ENCODE data around the gene SDHC. TPM values are rescaled to one million over a fixed set of nuclear protein-coding genes. Genes with fewer than 3 reads are reported as not detected.

Gene SDHC
- polyA plus RNA-seq, 3 donors = 208 to 350 (median 323) TPM

- Histone ChIP-seq H3K9me3 (replicated peaks in 1 of 2; ENCODE audit: control insufficient read depth in 1 of 2, insufficient read depth in 1 of 2, low read length in 2 of 2) (no peaks in the 10 kb centered on the region), H3K27ac (ENCODE audit: low read depth in 1 of 2, low read length in 2 of 2) (no peak overlapping the region), H3K79me2 (ENCODE audit: insufficient read depth, low read length) (no peaks in the 10 kb centered on the region), H3K4me1 (ENCODE audit: control insufficient read depth in 1 of 2, insufficient read depth in 2 of 2, low read length in 2 of 2) (no peaks in the 10 kb centered on the region), H3K27me3 (ENCODE audit: control insufficient read depth in 2 of 2, insufficient read depth in 2 of 2, low read length in 2 of 2) (no peaks in the 10 kb centered on the region), H4K20me1 (ENCODE audit: insufficient read depth, low read length) (no peaks in the 10 kb centered on the region), H2AFZ (ENCODE audit: insufficient read depth, low read depth, low read length, poor library complexity, severe bottlenecking) (no peak overlapping the region), H3K36me3 (replicated peaks in 1 of 2; ENCODE audit: control insufficient read depth in 1 of 2, insufficient read depth in 2 of 2, low read length in 2 of 2) (no peaks in the 10 kb centered on the region), H3K9ac (ENCODE audit: insufficient read depth, low read length, poor library complexity, severe bottlenecking) (no peak overlapping the region), H3K4me3 (replicated peaks in 1 of 3; ENCODE audit: low read depth in 2 of 3, low read length in 3 of 3) (no peak overlapping the region), H3K4me2 (replicated peaks; ENCODE audit: extremely low read depth, low read length, poor library complexity, severe bottlenecking) (no peak overlapping the region)
- TF ChIP-seq, protein P1, sequence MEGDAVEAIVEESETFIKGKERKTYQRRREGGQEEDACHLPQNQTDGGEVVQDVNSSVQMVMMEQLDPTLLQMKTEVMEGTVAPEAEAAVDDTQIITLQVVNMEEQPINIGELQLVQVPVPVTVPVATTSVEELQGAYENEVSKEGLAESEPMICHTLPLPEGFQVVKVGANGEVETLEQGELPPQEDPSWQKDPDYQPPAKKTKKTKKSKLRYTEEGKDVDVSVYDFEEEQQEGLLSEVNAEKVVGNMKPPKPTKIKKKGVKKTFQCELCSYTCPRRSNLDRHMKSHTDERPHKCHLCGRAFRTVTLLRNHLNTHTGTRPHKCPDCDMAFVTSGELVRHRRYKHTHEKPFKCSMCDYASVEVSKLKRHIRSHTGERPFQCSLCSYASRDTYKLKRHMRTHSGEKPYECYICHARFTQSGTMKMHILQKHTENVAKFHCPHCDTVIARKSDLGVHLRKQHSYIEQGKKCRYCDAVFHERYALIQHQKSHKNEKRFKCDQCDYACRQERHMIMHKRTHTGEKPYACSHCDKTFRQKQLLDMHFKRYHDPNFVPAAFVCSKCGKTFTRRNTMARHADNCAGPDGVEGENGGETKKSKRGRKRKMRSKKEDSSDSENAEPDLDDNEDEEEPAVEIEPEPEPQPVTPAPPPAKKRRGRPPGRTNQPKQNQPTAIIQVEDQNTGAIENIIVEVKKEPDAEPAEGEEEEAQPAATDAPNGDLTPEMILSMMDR (IDR thresholded peaks at IDR 0.05) = no peak
- WGBS (ENCODE audit: insufficient coverage) = no CpG with 5 or more reads among the region's 3 CpGs
- Mint-ChIP-seq H3K27me3 (ENCODE audit: low read depth in 3 of 3) (peaks cover 4 to 6% (median 4%) of the 10 kb centered on the region in 3 donors), H3K4me3 (no peak overlapping the region), H3K9me3 (no peaks in the 10 kb centered on the region), H3K27ac (no peak overlapping the region), H3K36me3 (no peaks in the 10 kb centered on the region), H3K4me1 (peaks cover 6% of the 10 kb centered on the region)
- no peak for DNase-seq
- intact Hi-C loops (cut with micrococcal nuclease) = no loop called here
These were observed 26.6 kb upstream of the SDHC start for GRCh38 chr1:161287482-161288054.

- 100% methylated on average over 1 of the region's 1 CpG for WGBS (ENCODE audit: insufficient coverage)
- no peak overlapping the region for H3K4me3 Mint-ChIP-seq
These were observed 23.4 kb upstream of the SDHC start for GRCh38 chr1:161290779-161291178.

More at GRCh38 chr1:161290779-161291178, 23.4 kb upstream of the SDHC start:
- Mint-ChIP-seq H3K27ac (no peak overlapping the region), H3K27me3 (ENCODE audit: low read depth in 3 of 3) (peaks cover 0 to 2% (median 2%) of the 10 kb centered on the region in 3 donors), H3K4me1 (peaks cover 4% of the 10 kb centered on the region), H3K36me3 (no peaks in the 10 kb centered on the region), H3K9me3 (no peaks in the 10 kb centered on the region)
- Histone ChIP-seq H3K9ac (ENCODE audit: insufficient read depth, low read length, poor library complexity, severe bottlenecking) (no peak overlapping the region), H4K20me1 (ENCODE audit: insufficient read depth, low read length) (no peaks in the 10 kb centered on the region), H2AFZ (ENCODE audit: insufficient read depth, low read depth, low read length, poor library complexity, severe bottlenecking) (no peak overlapping the region), H3K4me2 (replicated peaks; ENCODE audit: extremely low read depth, low read length, poor library complexity, severe bottlenecking) (no peak overlapping the region), H3K36me3 (replicated peaks in 1 of 2; ENCODE audit: control insufficient read depth in 1 of 2, insufficient read depth in 2 of 2, low read length in 2 of 2) (no peaks in the 10 kb centered on the region), H3K4me1 (ENCODE audit: control insufficient read depth in 1 of 2, insufficient read depth in 2 of 2, low read length in 2 of 2) (no peaks in the 10 kb centered on the region), H3K27ac (ENCODE audit: low read depth in 1 of 2, low read length in 2 of 2) (no peak overlapping the region), H3K4me3 (replicated peaks in 1 of 3; ENCODE audit: low read depth in 2 of 3, low read length in 3 of 3) (no peak overlapping the region), H3K9me3 (replicated peaks in 1 of 2; ENCODE audit: control insufficient read depth in 1 of 2, insufficient read depth in 1 of 2, low read length in 2 of 2) (no peaks in the 10 kb centered on the region), H3K27me3 (ENCODE audit: control insufficient read depth in 2 of 2, insufficient read depth in 2 of 2, low read length in 2 of 2) (no peaks in the 10 kb centered on the region), H3K79me2 (ENCODE audit: insufficient read depth, low read length) (no peaks in the 10 kb centered on the region)
- TF ChIP-seq, protein P1 (IDR thresholded peaks at IDR 0.05) = no peak
- no peak for DNase-seq
- intact Hi-C loops (cut with micrococcal nuclease) = loop anchor here (5.0 kb wide), 2 partner anchors 58 to 78 kb away; no protein-coding TSS in a partner anchor
